ENCODE results near the gene CD55.

The CD55 gene

GRCh38 chr1:207336559-207337467, 15.3 kb downstream of the CD55 start:
- no peak for TF ChIP-seq CTCF (IDR thresholded peaks at IDR 0.05; ENCODE audit: extremely low read depth, missing control alignments)
- peak; percentile 50 for DNase-seq (ENCODE audit: low spot score)

GRCh38 chr1:207342332-207342731, 20.9 kb downstream of the CD55 start:
- no peak for TF ChIP-seq CTCF (IDR thresholded peaks at IDR 0.05; ENCODE audit: extremely low read depth, missing control alignments)
- no peak for DNase-seq (ENCODE audit: low spot score)

GRCh38 chr1:207343675-207344074, 22.2 kb downstream of the CD55 start:
- DNase-seq (ENCODE audit: low spot score), result no peak
- TF ChIP-seq CTCF (IDR thresholded peaks at IDR 0.05; ENCODE audit: extremely low read depth, missing control alignments), result no peak

- TF ChIP-seq CTCF (IDR thresholded peaks at IDR 0.05; ENCODE audit: extremely low read depth, missing control alignments), result no peak
- DNase-seq (ENCODE audit: low spot score), result no peak
Observed at GRCh38 chr1:207344221-207344620, 22.7 kb downstream of the CD55 start.

- no peak for TF ChIP-seq CTCF (IDR thresholded peaks at IDR 0.05; ENCODE audit: extremely low read depth, missing control alignments)
- no peak for DNase-seq (ENCODE audit: low spot score)
Observed at GRCh38 chr1:207345644-207346477, 24.4 kb downstream of the CD55 start.

- DNase-seq (ENCODE audit: low spot score), result no peak
- no peak for TF ChIP-seq CTCF (IDR thresholded peaks at IDR 0.05; ENCODE audit: extremely low read depth, missing control alignments)
Observed at GRCh38 chr1:207346513-207346912, 25.0 kb downstream of the CD55 start.

- no peak for DNase-seq (ENCODE audit: low spot score)
- no peak for TF ChIP-seq CTCF (IDR thresholded peaks at IDR 0.05; ENCODE audit: extremely low read depth, missing control alignments)
Observed at GRCh38 chr1:207349979-207350378, 28.5 kb downstream of the CD55 start.
